DND-41 (cell line): ENCODE results near the gene CDC6.

ENCODE experiments used
- CTCF ChIP-seq: IDR thresholded peaks from 2 replicates; pipeline ENCODE4 v1.5.1; 2012; ENCODE audit warnings: borderline replicate concordance, low read length, moderate library complexity, mild to moderate bottlenecking; ENCODE audit not compliant: poor library complexity, severe bottlenecking; ENCODE audit errors: extremely low read depth
- EZH2 ChIP-seq: IDR thresholded peaks from 3 replicates; pipeline ENCODE4 v1.6.1; 2012; ENCODE audit warnings: borderline replicate concordance, low read depth, mild to moderate bottlenecking, moderate library complexity, low read length, inconsistent platforms; ENCODE audit not compliant: severe bottlenecking

GRCh38 chr17:40247926-40248495 is 39.7 kb upstream of the CDC6 start:
- no peak for TF ChIP-seq CTCF
- TF ChIP-seq EZH2: no peak
